Left lobe of liver (tissue), 2 donors: ENCODE data around the gene EVI5. TPM values are rescaled to one million over a fixed set of nuclear protein-coding genes. Genes with fewer than 3 reads are reported as not detected.

Source experiments
- ATAC-seq: fragments of 200-7000 bp; cut with Tn5 transposase; one replicate; pipeline ENCODE4 v1.9.1; 2020; ENCODE audit warnings: mild to moderate bottlenecking, moderate library complexity
- DNase-seq: peaks from one replicate; pipeline ENCODE4 v3.0.0-alpha.2; 2020; ENCODE audit warnings: low spot score
- total RNA-seq: library from RNA; stranded (reverse); gene quantifications from one replicate; pipeline ENCODE4 v1.2.1, GENCODE V29; 2021
- donor health status: DM: no; HTN: no; CAD: no; lungs with moderate emphysema.
- donor health status: DM: no; HTN: yes; CAD: no.

The EVI5 gene
- total RNA-seq, 1 donor from 2014 or later = 29.2 TPM

GRCh38 chr1:92488832-92489231 is 296.1 kb downstream of the EVI5 start:
- no peak for ATAC-seq
- DNase-seq = no peak

- ATAC-seq = no peak
- no peak for DNase-seq
Observed at GRCh38 chr1:92488416-92488815, 296.5 kb downstream of the EVI5 start.

- no peak for ATAC-seq
- no peak for DNase-seq
Observed at GRCh38 chr1:92487078-92487605, 297.8 kb downstream of the EVI5 start.

GRCh38 chr1:92486251-92487077 is 298.4 kb downstream of the EVI5 start, which contains the start of gene GFI1:
TSS of gene GFI1 (minus strand) at chr1:92486925. CDS start at chr1:92483487, 3,438 bp downstream.
- DNase-seq (no peak), ATAC-seq (peak; percentile 29)

- peak; percentile 57 for DNase-seq
- peak; percentile 74 for ATAC-seq
Observed at GRCh38 chr1:92485381-92486250, 299.3 kb downstream of the EVI5 start.

GRCh38 chr1:92484472-92485380 is 300.2 kb downstream of the EVI5 start:
- peak; percentile 12 for ATAC-seq
- DNase-seq = no peak

- ATAC-seq (peak; percentile 7), DNase-seq (no peak)
Observed at GRCh38 chr1:92483610-92484471, 301.1 kb downstream of the EVI5 start.

GRCh38 chr1:92482665-92483609 is 302.0 kb downstream of the EVI5 start:
- ATAC-seq = peak; percentile 2
- no peak for DNase-seq

GRCh38 chr1:92481971-92482664 is 302.8 kb downstream of the EVI5 start:
- no peak for DNase-seq
- ATAC-seq = no peak

GRCh38 chr1:92481599-92481925 is 303.3 kb downstream of the EVI5 start:
- DNase-seq (no peak), ATAC-seq (no peak)

- peak; percentile 7 for ATAC-seq
- DNase-seq = no peak
Observed at GRCh38 chr1:92480813-92481598, 303.9 kb downstream of the EVI5 start.

GRCh38 chr1:92480200-92480812 is 304.6 kb downstream of the EVI5 start:
- DNase-seq (no peak), ATAC-seq (no peak)

GRCh38 chr1:92479587-92479986 is 305.3 kb downstream of the EVI5 start:
- ATAC-seq = no peak
- DNase-seq = no peak

GRCh38 chr1:92478393-92478792 is 306.5 kb downstream of the EVI5 start:
- no peak for DNase-seq
- no peak for ATAC-seq

GRCh38 chr1:92476071-92476631 is 308.8 kb downstream of the EVI5 start:
- no peak for DNase-seq
- no peak for ATAC-seq

- ATAC-seq = no peak
- no peak for DNase-seq
Observed at GRCh38 chr1:92475029-92475428, 309.9 kb downstream of the EVI5 start.
